Body of pancreas (tissue), 4 donors: ENCODE results near the gene ARHGAP12.

Source experiments
- CTCF ChIP-seq, 7 experiments: fragments of 450-650 bp in 4 of 7; fragments of 200-600 bp in 3 of 7; sonication (generic) in 3 of 7; IDR thresholded peaks; one replicate each; pipeline ENCODE4 v1.5.1; 2016 to 2019; ENCODE audit warnings: antibody characterized with exemption in 7 of 7
- POLR2A ChIP-seq, 3 donors: fragments of 450-650 bp; IDR thresholded peaks; one replicate each; pipeline ENCODE4 v1.6.1; 2016; ENCODE audit warnings: antibody characterized with exemption in 3 of 3, mild to moderate bottlenecking in 2 of 3

- TF ChIP-seq POLR2A (IDR thresholded peaks at IDR 0.05) (no peak), CTCF (IDR thresholded peaks at IDR 0.05) (no peak)
These were observed 106.5 kb downstream of the ARHGAP12 start for GRCh38 chr10:31822150-31822549.
